ENCODE data around the gene HAUS3. TPM values are rescaled to one million over a fixed set of nuclear protein-coding genes. Genes with fewer than 3 reads are reported as not detected.

The HAUS3 gene
- total and polyA plus RNA-seq, 4 donors = 2.3 to 13.9 (median 5.3) TPM

DNA sequence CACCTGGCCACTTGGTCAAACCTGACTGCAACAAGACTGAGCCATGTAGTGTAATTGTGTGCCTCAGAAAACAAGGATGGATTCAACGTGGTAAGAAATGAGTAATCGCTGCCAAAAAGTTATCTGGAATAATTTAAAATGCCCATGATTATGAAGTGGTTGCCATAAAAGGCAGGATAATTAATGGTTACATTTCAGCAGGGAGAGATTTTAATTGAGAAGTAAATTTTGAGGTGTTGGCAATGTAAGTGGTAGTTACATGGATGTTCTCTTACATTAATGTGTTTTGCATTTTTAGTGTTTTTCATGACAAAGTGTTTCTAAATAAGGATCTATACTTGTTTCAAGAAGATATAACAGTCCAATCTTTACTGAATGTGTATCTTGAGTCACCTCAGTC is 15.7 kb downstream of the HAUS3 start:
- Histone ChIP-seq H3K4me3 (ENCODE audit: low read depth in 1 of 3, low read length in 3 of 3) (no peak overlapping the region), H3K27ac (ENCODE audit: low read depth in 1 of 2, low read length in 2 of 2) (no peak overlapping the region), H3K27me3 (ENCODE audit: control insufficient read depth in 4 of 4, insufficient read depth in 4 of 4, low read length in 3 of 4) (no peaks in the 10 kb centered on the region), H3K9ac (ENCODE audit: low read depth in 1 of 2, low read length in 2 of 2) (no peak overlapping the region), H3K36me3 (ENCODE audit: control insufficient read depth in 4 of 4, insufficient read depth in 3 of 4, low read depth in 1 of 4, low read length in 3 of 4) (peaks cover 0 to 7% (median 3%) of the 10 kb centered on the region in 4 donors), H3K9me3 (ENCODE audit: control insufficient read depth in 4 of 4, low read length in 3 of 4) (no peaks in the 10 kb centered on the region), H3K4me1 (ENCODE audit: control insufficient read depth in 4 of 4, insufficient read depth in 4 of 4, low read length in 3 of 4) (peaks cover 0 to 2% (median 0%) of the 10 kb centered on the region in 4 donors)
- TF ChIP-seq HNF4G (IDR thresholded peaks at IDR 0.05) = no peak
- TF ChIP-seq, protein P1, sequence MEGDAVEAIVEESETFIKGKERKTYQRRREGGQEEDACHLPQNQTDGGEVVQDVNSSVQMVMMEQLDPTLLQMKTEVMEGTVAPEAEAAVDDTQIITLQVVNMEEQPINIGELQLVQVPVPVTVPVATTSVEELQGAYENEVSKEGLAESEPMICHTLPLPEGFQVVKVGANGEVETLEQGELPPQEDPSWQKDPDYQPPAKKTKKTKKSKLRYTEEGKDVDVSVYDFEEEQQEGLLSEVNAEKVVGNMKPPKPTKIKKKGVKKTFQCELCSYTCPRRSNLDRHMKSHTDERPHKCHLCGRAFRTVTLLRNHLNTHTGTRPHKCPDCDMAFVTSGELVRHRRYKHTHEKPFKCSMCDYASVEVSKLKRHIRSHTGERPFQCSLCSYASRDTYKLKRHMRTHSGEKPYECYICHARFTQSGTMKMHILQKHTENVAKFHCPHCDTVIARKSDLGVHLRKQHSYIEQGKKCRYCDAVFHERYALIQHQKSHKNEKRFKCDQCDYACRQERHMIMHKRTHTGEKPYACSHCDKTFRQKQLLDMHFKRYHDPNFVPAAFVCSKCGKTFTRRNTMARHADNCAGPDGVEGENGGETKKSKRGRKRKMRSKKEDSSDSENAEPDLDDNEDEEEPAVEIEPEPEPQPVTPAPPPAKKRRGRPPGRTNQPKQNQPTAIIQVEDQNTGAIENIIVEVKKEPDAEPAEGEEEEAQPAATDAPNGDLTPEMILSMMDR (IDR thresholded peaks at IDR 0.05; ENCODE audit: low read depth, low read length, missing input control) = no peak
- TF ChIP-seq FOXA1 (IDR thresholded peaks at IDR 0.05) = no peak
- TF ChIP-seq, protein P2, sequence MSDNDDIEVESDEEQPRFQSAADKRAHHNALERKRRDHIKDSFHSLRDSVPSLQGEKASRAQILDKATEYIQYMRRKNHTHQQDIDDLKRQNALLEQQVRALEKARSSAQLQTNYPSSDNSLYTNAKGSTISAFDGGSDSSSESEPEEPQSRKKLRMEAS (IDR thresholded peaks at IDR 0.05) = no peak
- TF ChIP-seq RXRA (IDR thresholded peaks at IDR 0.05) = no peak
- TF ChIP-seq SP1 (IDR thresholded peaks at IDR 0.05) = no peak
- no peak for TF ChIP-seq RAD21 (IDR thresholded peaks at IDR 0.05)
- TF ChIP-seq, protein P3, sequence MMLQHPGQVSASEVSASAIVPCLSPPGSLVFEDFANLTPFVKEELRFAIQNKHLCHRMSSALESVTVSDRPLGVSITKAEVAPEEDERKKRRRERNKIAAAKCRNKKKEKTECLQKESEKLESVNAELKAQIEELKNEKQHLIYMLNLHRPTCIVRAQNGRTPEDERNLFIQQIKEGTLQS (IDR thresholded peaks at IDR 0.05) = no peak
- TF ChIP-seq FOXA2 (IDR thresholded peaks at IDR 0.05) = no peak
- no peak for TF ChIP-seq GABPA (IDR thresholded peaks at IDR 0.05 in 1 of 2, conservative IDR thresholded peaks at IDR 0.05 in 1 of 2)
- TF ChIP-seq, protein P4, sequence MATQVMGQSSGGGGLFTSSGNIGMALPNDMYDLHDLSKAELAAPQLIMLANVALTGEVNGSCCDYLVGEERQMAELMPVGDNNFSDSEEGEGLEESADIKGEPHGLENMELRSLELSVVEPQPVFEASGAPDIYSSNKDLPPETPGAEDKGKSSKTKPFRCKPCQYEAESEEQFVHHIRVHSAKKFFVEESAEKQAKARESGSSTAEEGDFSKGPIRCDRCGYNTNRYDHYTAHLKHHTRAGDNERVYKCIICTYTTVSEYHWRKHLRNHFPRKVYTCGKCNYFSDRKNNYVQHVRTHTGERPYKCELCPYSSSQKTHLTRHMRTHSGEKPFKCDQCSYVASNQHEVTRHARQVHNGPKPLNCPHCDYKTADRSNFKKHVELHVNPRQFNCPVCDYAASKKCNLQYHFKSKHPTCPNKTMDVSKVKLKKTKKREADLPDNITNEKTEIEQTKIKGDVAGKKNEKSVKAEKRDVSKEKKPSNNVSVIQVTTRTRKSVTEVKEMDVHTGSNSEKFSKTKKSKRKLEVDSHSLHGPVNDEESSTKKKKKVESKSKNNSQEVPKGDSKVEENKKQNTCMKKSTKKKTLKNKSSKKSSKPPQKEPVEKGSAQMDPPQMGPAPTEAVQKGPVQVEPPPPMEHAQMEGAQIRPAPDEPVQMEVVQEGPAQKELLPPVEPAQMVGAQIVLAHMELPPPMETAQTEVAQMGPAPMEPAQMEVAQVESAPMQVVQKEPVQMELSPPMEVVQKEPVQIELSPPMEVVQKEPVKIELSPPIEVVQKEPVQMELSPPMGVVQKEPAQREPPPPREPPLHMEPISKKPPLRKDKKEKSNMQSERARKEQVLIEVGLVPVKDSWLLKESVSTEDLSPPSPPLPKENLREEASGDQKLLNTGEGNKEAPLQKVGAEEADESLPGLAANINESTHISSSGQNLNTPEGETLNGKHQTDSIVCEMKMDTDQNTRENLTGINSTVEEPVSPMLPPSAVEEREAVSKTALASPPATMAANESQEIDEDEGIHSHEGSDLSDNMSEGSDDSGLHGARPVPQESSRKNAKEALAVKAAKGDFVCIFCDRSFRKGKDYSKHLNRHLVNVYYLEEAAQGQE (IDR thresholded peaks at IDR 0.05) = no peak
- no peak for TF ChIP-seq TAF1 (conservative IDR thresholded peaks at IDR 0.05)
- no peak for TF ChIP-seq YY1 (IDR thresholded peaks at IDR 0.05)
- TF ChIP-seq EGR1 (IDR thresholded peaks at IDR 0.05; ENCODE audit: low read depth in 2 of 2) = no peak
- TF ChIP-seq HNF4A (conservative IDR thresholded peaks at IDR 0.05) = no peak
- no peak for TF ChIP-seq NR2F2 (IDR thresholded peaks at IDR 0.05)
- no peak for TF ChIP-seq JUND (IDR thresholded peaks at IDR 0.05)
- TF ChIP-seq, protein P5, sequence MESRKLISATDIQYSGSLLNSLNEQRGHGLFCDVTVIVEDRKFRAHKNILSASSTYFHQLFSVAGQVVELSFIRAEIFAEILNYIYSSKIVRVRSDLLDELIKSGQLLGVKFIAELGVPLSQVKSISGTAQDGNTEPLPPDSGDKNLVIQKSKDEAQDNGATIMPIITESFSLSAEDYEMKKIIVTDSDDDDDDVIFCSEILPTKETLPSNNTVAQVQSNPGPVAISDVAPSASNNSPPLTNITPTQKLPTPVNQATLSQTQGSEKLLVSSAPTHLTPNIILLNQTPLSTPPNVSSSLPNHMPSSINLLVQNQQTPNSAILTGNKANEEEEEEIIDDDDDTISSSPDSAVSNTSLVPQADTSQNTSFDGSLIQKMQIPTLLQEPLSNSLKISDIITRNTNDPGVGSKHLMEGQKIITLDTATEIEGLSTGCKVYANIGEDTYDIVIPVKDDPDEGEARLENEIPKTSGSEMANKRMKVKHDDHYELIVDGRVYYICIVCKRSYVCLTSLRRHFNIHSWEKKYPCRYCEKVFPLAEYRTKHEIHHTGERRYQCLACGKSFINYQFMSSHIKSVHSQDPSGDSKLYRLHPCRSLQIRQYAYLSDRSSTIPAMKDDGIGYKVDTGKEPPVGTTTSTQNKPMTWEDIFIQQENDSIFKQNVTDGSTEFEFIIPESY (IDR thresholded peaks at IDR 0.05) = no peak
- DNase-seq (ENCODE audit: low spot score) = no peak
- WGBS = 89% methylated on average over 2 of the region's 2 CpGs

Data from liver (tissue), 9 donors.